WTC11 (cell line): ENCODE measurements around the gene ZP3. TPM values are rescaled to one million over a fixed set of nuclear protein-coding genes. Genes with fewer than 3 reads are reported as not detected.

ENCODE experiments used
- ATF1 ChIP-seq: sonication (generic); formaldehyde crosslinking; IDR thresholded peaks from 2 replicates; pipeline ENCODE4 v1.8.1; 2023; ENCODE audit warnings: mild to moderate bottlenecking, moderate library complexity, missing genetic modification reagents
- CBFB ChIP-seq: sonication (generic); formaldehyde crosslinking; IDR thresholded peaks from 2 replicates; pipeline ENCODE4 v1.8.1; 2022; ENCODE audit warnings: mild to moderate bottlenecking, low read depth, missing genetic modification reagents
- EMX1 ChIP-seq: fragments of 250-450 bp; sonication (Bioruptor Pico); IDR thresholded peaks from 2 replicates; pipeline ENCODE4 v1.8.0; 2021; ENCODE audit warnings: mild to moderate bottlenecking
- ESRRA ChIP-seq: sonication (generic); formaldehyde crosslinking; IDR thresholded peaks from 2 replicates; pipeline ENCODE4 v1.8.1; 2022; ENCODE audit warnings: mild to moderate bottlenecking, missing genetic modification reagents, borderline replicate concordance
- ETV6 ChIP-seq: sonication (generic); formaldehyde crosslinking; IDR thresholded peaks from 2 replicates; pipeline ENCODE4 v1.8.1; 2022; ENCODE audit warnings: mild to moderate bottlenecking, missing genetic modification reagents
- FOXK1 ChIP-seq: sonication (generic); formaldehyde crosslinking; IDR thresholded peaks from 2 replicates; pipeline ENCODE4 v1.8.0; 2022; ENCODE audit warnings: mild to moderate bottlenecking, moderate library complexity, missing genetic modification reagents
- GABPB1 ChIP-seq: sonication (generic); formaldehyde crosslinking; IDR thresholded peaks from 2 replicates; pipeline ENCODE4 v1.8.1; 2023; ENCODE audit warnings: mild to moderate bottlenecking, missing genetic modification reagents
- GTF2I ChIP-seq: fragments of 250-450 bp; sonication (Bioruptor Pico); conservative IDR thresholded peaks from 2 replicates; pipeline ENCODE4 v1.4.0; 2021; ENCODE audit warnings: mild to moderate bottlenecking
- IRF2 ChIP-seq: sonication (generic); formaldehyde crosslinking; IDR thresholded peaks from 2 replicates; pipeline ENCODE4 v1.8.0; 2022; ENCODE audit warnings: low read depth, missing genetic modification reagents, borderline replicate concordance
- JUN ChIP-seq: sonication (generic); formaldehyde crosslinking; IDR thresholded peaks from 2 replicates; pipeline ENCODE4 v1.8.0; 2023; ENCODE audit warnings: mild to moderate bottlenecking, missing genetic modification reagents
- NFATC4 ChIP-seq: fragments of 250-450 bp; sonication (Bioruptor Pico); IDR thresholded peaks from 2 replicates; pipeline ENCODE4 v1.9.0; 2021; ENCODE audit warnings: mild to moderate bottlenecking
- NFE2L1 ChIP-seq: sonication (generic); formaldehyde crosslinking; IDR thresholded peaks from 2 replicates; pipeline ENCODE4 v1.8.1; 2023; ENCODE audit warnings: missing genetic modification reagents
- NR2C2 ChIP-seq: sonication (generic); formaldehyde crosslinking; IDR thresholded peaks from 2 replicates; pipeline ENCODE4 v1.8.0; 2022; ENCODE audit warnings: mild to moderate bottlenecking, missing genetic modification reagents
- PRRX2 ChIP-seq: fragments of 250-450 bp; sonication (Bioruptor Pico); IDR thresholded peaks from 2 replicates; pipeline ENCODE4 v1.8.0; 2021; ENCODE audit warnings: mild to moderate bottlenecking
- RORB ChIP-seq: fragments of 250-450 bp; sonication (Bioruptor Pico); IDR thresholded peaks from 2 replicates; pipeline ENCODE4 v1.9.0; 2021; ENCODE audit warnings: mild to moderate bottlenecking
- SMAD3 ChIP-seq: sonication (generic); formaldehyde crosslinking; IDR thresholded peaks from 2 replicates; pipeline ENCODE4 v1.8.0; 2022; ENCODE audit warnings: missing genetic modification reagents, mild to moderate bottlenecking, borderline replicate concordance
- TCF7 ChIP-seq: sonication (generic); formaldehyde crosslinking; IDR thresholded peaks from 2 replicates; pipeline ENCODE4 v1.8.0; 2022; ENCODE audit warnings: mild to moderate bottlenecking, low read depth, missing genetic modification reagents, moderate library complexity
- ZNF121 ChIP-seq: sonication (generic); formaldehyde crosslinking; IDR thresholded peaks from 2 replicates; pipeline ENCODE4 v1.8.0; 2023; ENCODE audit warnings: missing genetic modification reagents
- ZNF138 ChIP-seq: sonication (generic); formaldehyde crosslinking; conservative IDR thresholded peaks from 2 replicates; pipeline ENCODE4 v1.8.1; 2022; ENCODE audit warnings: mild to moderate bottlenecking, moderate library complexity, missing genetic modification reagents
- total RNA-seq: library from RNA; stranded (reverse); gene quantifications from 3 replicates; pipeline ENCODE4 v1.2.3, GENCODE V29; 2021
- TF ChIP-seq, protein P1 (sequence below): sonication (generic); formaldehyde crosslinking; IDR thresholded peaks from 2 replicates; pipeline ENCODE4 v1.8.1; 2022; ENCODE audit warnings: low read depth, missing genetic modification reagents, borderline replicate concordance
- TF ChIP-seq, protein P2 (sequence below): sonication (generic); formaldehyde crosslinking; IDR thresholded peaks from 2 replicates; pipeline ENCODE4 v1.8.0; 2022; ENCODE audit warnings: mild to moderate bottlenecking, missing genetic modification reagents
- TF ChIP-seq, protein P3 (sequence below): sonication (generic); formaldehyde crosslinking; IDR thresholded peaks from 2 replicates; pipeline ENCODE4 v1.8.1; 2022; ENCODE audit warnings: mild to moderate bottlenecking, moderate library complexity, missing genetic modification reagents
- TF ChIP-seq, protein P4 (sequence below): sonication (generic); formaldehyde crosslinking; IDR thresholded peaks from 2 replicates; pipeline ENCODE4 v1.8.1; 2023; ENCODE audit warnings: mild to moderate bottlenecking, missing genetic modification reagents, moderate library complexity
- TF ChIP-seq, protein P5 (sequence below): sonication (generic); formaldehyde crosslinking; IDR thresholded peaks from 2 replicates; pipeline ENCODE4 v1.8.0; 2023; ENCODE audit warnings: missing genetic modification reagents
- TF ChIP-seq, protein P6 (sequence below): sonication (generic); formaldehyde crosslinking; IDR thresholded peaks from 2 replicates; pipeline ENCODE4 v1.8.1; 2023; ENCODE audit warnings: mild to moderate bottlenecking, missing genetic modification reagents
- TF ChIP-seq, protein P7 (sequence below): sonication (generic); formaldehyde crosslinking; IDR thresholded peaks from 2 replicates; pipeline ENCODE4 v1.8.0; 2023; ENCODE audit warnings: missing genetic modification reagents, mild to moderate bottlenecking, borderline replicate concordance

ZP3 gene
- total RNA-seq, 1 experiment from 2014 or later, result 1.8 TPM

DNA sequence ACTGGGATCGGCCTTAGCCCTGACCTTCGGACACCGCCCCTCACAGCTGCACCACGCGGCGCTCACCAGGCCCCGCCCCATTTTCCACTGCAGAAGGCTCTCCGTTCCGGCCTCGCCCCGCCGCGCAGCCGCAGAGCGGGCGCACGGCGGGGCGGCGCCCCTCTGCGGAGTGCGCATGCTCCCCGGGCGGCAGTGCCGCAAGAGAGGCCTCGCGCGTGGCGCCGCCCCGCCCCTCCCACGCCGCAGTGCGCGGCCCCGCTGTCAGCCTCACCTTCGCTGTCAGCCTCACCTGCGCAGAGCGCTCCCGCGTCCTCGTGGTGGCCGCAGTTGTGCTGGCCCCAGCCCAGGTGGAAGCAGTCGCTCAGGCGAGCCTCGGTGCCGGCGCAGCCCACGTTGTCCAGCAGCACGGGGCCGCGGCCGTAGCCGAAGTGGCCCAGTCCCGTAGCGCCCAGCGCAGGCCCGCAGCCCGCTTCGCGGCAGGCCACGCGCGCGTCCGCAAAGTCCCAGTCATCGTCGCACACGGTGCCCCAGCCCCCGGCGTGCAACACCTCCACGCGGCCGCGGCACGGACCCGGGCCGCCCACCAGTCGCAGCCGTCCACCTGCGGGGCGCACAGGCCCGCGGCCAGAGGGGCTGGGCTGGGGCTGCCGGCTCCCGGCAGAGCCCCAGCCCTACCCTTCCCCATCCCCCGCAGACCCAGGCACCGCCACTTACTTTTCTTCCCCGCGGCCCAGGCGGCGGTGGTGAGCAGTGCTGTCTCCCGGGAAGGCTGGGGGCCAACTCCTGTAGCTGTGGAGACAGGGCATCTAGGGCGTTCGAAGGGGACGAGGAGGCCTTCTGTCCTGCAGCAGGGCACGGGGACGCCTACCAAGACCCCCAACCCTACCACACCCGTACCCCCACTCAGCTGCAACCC is 31.4 kb upstream of the ZP3 start (continued):
- TF ChIP-seq, protein P1, sequence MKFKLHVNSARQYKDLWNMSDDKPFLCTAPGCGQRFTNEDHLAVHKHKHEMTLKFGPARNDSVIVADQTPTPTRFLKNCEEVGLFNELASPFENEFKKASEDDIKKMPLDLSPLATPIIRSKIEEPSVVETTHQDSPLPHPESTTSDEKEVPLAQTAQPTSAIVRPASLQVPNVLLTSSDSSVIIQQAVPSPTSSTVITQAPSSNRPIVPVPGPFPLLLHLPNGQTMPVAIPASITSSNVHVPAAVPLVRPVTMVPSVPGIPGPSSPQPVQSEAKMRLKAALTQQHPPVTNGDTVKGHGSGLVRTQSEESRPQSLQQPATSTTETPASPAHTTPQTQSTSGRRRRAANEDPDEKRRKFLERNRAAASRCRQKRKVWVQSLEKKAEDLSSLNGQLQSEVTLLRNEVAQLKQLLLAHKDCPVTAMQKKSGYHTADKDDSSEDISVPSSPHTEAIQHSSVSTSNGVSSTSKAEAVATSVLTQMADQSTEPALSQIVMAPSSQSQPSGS (CRISPR knock-in tag), result 0 out of 2 replicates have a peak, but pooled peaks have one; percentile 34
- TF ChIP-seq ETV6 (CRISPR knock-in tag), result peak; percentile 83
- TF ChIP-seq NFATC4 (CRISPR knock-in tag), result no peak
- TF ChIP-seq ESRRA (CRISPR knock-in tag), result peak; percentile 75
- TF ChIP-seq, protein P2, sequence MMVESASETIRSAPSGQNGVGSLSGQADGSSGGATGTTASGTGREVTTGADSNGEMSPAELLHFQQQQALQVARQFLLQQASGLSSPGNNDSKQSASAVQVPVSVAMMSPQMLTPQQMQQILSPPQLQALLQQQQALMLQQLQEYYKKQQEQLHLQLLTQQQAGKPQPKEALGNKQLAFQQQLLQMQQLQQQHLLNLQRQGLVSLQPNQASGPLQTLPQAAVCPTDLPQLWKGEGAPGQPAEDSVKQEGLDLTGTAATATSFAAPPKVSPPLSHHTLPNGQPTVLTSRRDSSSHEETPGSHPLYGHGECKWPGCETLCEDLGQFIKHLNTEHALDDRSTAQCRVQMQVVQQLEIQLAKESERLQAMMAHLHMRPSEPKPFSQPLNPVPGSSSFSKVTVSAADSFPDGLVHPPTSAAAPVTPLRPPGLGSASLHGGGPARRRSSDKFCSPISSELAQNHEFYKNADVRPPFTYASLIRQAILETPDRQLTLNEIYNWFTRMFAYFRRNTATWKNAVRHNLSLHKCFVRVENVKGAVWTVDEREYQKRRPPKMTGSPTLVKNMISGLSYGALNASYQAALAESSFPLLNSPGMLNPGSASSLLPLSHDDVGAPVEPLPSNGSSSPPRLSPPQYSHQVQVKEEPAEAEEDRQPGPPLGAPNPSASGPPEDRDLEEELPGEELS (CRISPR knock-in tag), result peak; percentile 93
- 0 out of 2 replicates have a peak, but pooled peaks have one; percentile 36 for TF ChIP-seq ATF1 (CRISPR knock-in tag)
- no peak for TF ChIP-seq RORB (CRISPR knock-in tag)
- TF ChIP-seq, protein P3, sequence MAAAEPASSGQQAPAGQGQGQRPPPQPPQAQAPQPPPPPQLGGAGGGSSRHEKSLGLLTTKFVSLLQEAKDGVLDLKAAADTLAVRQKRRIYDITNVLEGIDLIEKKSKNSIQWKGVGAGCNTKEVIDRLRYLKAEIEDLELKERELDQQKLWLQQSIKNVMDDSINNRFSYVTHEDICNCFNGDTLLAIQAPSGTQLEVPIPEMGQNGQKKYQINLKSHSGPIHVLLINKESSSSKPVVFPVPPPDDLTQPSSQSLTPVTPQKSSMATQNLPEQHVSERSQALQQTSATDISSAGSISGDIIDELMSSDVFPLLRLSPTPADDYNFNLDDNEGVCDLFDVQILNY (CRISPR knock-in tag), result 0 out of 2 replicates have a peak, but pooled peaks have one; percentile 65
- TF ChIP-seq, protein P4, sequence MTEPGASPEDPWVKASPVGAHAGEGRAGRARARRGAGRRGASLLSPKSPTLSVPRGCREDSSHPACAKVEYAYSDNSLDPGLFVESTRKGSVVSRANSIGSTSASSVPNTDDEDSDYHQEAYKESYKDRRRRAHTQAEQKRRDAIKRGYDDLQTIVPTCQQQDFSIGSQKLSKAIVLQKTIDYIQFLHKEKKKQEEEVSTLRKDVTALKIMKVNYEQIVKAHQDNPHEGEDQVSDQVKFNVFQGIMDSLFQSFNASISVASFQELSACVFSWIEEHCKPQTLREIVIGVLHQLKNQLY, result peak; percentile 79; the same call in 1 of the 2 replicates
- peak; percentile 79 for TF ChIP-seq FOXK1 (CRISPR knock-in tag)
- TF ChIP-seq JUN (CRISPR knock-in tag), result peak; percentile 89; the same call in 1 of the 2 replicates
- TF ChIP-seq, protein P5, sequence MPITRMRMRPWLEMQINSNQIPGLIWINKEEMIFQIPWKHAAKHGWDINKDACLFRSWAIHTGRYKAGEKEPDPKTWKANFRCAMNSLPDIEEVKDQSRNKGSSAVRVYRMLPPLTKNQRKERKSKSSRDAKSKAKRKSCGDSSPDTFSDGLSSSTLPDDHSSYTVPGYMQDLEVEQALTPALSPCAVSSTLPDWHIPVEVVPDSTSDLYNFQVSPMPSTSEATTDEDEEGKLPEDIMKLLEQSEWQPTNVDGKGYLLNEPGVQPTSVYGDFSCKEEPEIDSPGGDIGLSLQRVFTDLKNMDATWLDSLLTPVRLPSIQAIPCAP (CRISPR knock-in tag), result peak; percentile 93
- TF ChIP-seq ZNF121 (CRISPR knock-in tag), result 0 out of 2 replicates have a peak, but pooled peaks have one; percentile 67
- TF ChIP-seq GTF2I (CRISPR knock-in tag), result no peak
- 0 out of 2 replicates have a peak, but pooled peaks have one; percentile 50 for TF ChIP-seq NR2C2
- peak; percentile 80; the same call in 1 of the 2 replicates for TF ChIP-seq TCF7 (CRISPR knock-in tag)
- peak; percentile 71; the same call in 1 of the 2 replicates for TF ChIP-seq NFE2L1 (CRISPR knock-in tag)
- 0 out of 2 replicates have a peak, but pooled peaks have one; percentile 70 for TF ChIP-seq IRF2
- no peak for TF ChIP-seq PRRX2 (CRISPR knock-in tag)
- no peak for TF ChIP-seq CBFB (CRISPR knock-in tag)
- no peak for TF ChIP-seq ZNF138 (CRISPR knock-in tag)
- TF ChIP-seq GABPB1 (CRISPR knock-in tag), result peak; percentile 63
- TF ChIP-seq, protein P6, sequence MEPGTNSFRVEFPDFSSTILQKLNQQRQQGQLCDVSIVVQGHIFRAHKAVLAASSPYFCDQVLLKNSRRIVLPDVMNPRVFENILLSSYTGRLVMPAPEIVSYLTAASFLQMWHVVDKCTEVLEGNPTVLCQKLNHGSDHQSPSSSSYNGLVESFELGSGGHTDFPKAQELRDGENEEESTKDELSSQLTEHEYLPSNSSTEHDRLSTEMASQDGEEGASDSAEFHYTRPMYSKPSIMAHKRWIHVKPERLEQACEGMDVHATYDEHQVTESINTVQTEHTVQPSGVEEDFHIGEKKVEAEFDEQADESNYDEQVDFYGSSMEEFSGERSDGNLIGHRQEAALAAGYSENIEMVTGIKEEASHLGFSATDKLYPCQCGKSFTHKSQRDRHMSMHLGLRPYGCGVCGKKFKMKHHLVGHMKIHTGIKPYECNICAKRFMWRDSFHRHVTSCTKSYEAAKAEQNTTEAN (CRISPR knock-in tag), result 0 out of 2 replicates have a peak, but pooled peaks have one; percentile 27
- TF ChIP-seq, protein P7, sequence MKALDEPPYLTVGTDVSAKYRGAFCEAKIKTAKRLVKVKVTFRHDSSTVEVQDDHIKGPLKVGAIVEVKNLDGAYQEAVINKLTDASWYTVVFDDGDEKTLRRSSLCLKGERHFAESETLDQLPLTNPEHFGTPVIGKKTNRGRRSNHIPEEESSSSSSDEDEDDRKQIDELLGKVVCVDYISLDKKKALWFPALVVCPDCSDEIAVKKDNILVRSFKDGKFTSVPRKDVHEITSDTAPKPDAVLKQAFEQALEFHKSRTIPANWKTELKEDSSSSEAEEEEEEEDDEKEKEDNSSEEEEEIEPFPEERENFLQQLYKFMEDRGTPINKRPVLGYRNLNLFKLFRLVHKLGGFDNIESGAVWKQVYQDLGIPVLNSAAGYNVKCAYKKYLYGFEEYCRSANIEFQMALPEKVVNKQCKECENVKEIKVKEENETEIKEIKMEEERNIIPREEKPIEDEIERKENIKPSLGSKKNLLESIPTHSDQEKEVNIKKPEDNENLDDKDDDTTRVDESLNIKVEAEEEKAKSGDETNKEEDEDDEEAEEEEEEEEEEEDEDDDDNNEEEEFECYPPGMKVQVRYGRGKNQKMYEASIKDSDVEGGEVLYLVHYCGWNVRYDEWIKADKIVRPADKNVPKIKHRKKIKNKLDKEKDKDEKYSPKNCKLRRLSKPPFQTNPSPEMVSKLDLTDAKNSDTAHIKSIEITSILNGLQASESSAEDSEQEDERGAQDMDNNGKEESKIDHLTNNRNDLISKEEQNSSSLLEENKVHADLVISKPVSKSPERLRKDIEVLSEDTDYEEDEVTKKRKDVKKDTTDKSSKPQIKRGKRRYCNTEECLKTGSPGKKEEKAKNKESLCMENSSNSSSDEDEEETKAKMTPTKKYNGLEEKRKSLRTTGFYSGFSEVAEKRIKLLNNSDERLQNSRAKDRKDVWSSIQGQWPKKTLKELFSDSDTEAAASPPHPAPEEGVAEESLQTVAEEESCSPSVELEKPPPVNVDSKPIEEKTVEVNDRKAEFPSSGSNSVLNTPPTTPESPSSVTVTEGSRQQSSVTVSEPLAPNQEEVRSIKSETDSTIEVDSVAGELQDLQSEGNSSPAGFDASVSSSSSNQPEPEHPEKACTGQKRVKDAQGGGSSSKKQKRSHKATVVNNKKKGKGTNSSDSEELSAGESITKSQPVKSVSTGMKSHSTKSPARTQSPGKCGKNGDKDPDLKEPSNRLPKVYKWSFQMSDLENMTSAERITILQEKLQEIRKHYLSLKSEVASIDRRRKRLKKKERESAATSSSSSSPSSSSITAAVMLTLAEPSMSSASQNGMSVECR (CRISPR knock-in tag), result 0 out of 2 replicates have a peak, but pooled peaks have one; percentile 63
- peak; percentile 31; the same call in 1 of the 2 replicates for TF ChIP-seq EMX1 (CRISPR knock-in tag)
- TF ChIP-seq SMAD3 (CRISPR knock-in tag), result peak; percentile 44; the same call in 1 of the 2 replicates
